ENCODE measurements around the gene ASPRV1.

DNA sequence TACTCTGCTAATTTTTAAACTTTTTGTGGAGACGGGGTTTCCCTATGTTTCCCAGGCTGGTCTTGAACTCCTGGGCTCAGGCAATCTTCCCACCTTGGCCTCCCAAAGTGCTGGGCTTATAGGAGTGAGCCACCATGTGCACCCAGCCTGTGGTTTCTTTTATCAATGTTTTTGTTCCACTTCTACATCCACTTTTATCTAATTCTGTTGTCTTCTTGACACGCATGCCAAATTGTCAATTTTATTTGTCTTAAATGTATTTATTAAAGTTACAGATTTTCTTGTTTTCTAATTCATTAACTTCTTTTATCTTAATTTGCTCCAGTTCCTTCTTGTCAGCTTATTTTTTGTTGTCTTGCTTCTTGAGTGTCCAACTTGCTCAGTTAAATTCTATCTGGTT, 43.8 kb upstream of the ASPRV1 start:
- TF ChIP-seq SIN3A (IDR thresholded peaks at IDR 0.05; ENCODE audit: borderline replicate concordance, insufficient read depth, low read length): no peak
- TF ChIP-seq POLR2AphosphoS5 (IDR thresholded peaks at IDR 0.05; ENCODE audit: low read depth, low read length): no peak

All from PFSK-1 (cell line).